Raji (cell line): Measurements from ENCODE around the gene ZNF235.

Experiments used
- POLR2A ChIP-seq: IDR thresholded peaks from 2 replicates; pipeline ENCODE4 v1.6.1; 2011; ENCODE audit warnings: low read depth, low read length, control low read depth; ENCODE audit not compliant: insufficient read depth

Gene ZNF235

GRCh38 chr19:44260695-44261446 is 44.0 kb downstream of the ZNF235 start:
- no peak for TF ChIP-seq POLR2A

GRCh38 chr19:44260343-44260681 is 44.5 kb downstream of the ZNF235 start:
- no peak for TF ChIP-seq POLR2A

GRCh38 chr19:44258835-44259413 is 45.9 kb downstream of the ZNF235 start:
- TF ChIP-seq POLR2A, result no peak

GRCh38 chr19:44258136-44258535 is 46.7 kb downstream of the ZNF235 start:
- no peak for TF ChIP-seq POLR2A

GRCh38 chr19:44255705-44256411 is 49.0 kb downstream of the ZNF235 start:
- no peak for TF ChIP-seq POLR2A

- no peak for TF ChIP-seq POLR2A
Observed at GRCh38 chr19:44254496-44254895, 50.3 kb downstream of the ZNF235 start.

- no peak for TF ChIP-seq POLR2A
Observed at GRCh38 chr19:44236384-44236783, 68.4 kb downstream of the ZNF235 start.
